Stimulated activated CD4-positive, alpha-beta T cell treated with anti-CD3 and anti-CD28 coated beads, Interleukin-12 subunit alpha, Interleukin-12 subunit beta, amount 100 ng/mL, for 4 hours (primary cell): ENCODE measurements around the gene SS18.

Source experiments
- DNase-seq: peaks from one replicate; pipeline ENCODE4 v3.0.0-alpha.2; 2020

Gene SS18

DNA sequence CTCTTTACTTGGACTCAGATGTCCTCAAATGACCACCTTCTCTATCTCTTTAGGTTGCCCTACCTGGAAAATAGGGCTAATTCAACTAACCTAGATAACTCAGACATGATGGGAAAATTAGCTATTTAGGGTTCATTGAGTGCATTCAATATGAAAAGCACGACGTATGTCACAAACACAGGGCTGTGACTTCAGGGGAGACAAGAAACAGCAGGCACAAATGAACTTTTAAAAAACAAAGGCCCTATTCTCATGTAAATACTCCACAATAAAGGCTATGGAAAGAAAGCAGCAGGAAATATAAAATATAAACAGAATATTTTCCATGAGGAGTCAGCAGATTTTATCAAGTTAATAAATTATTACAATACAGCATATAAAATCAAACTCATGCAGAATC lies 97.8 kb downstream of the SS18 start:
- no peak for DNase-seq

DNA sequence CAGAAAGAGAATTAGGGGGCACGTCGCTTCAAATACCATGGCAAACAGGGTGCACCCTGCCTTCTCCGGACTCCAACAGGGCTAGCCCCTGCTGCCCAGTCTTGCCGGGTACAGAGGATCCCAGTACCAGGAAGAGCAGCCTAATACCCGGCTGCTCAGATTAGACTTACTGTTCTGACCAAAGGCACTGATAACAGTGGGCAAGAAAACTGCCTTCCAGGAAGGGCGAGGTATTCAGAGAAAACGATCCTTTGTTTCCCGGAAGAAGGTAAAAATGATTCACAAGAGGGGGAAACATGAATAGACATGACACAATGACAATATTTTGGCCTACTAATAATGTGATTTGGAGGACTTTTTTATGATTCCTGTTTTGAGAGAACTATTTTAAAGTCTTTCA lies 99.9 kb downstream of the SS18 start:
- DNase-seq = no peak

DNA sequence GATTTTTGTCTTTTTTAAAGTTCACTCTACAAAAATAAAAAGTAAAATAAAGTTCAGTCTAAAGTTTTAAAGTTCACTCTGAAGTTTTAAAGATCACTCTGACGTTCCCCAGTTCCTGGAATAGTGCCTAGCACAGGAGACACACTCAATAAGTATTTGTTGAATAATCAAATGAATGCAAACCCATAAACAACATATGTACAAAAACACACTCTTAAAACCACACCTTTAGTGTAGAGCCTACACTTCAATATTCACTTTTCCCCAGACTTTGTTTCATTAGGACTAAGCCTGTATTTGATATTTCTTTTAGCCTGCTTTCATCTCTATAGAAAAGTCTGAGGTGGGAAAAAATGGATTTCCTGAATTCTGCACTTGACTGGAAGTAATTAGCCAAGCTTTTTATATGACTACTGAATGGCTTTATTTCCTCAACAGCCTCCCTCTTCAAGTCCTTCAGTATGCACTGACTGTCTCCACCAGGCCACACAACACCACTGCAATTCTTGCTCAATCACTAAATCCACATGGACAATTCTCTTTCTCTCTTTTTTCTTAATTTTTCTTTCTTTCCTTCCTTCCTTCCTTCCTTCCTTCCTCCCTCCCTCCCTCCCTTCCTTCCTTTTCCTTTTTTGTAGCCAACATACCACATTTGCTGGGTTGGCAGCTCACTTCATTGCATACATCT lies 104.6 kb downstream of the SS18 start:
- no peak for DNase-seq

DNA sequence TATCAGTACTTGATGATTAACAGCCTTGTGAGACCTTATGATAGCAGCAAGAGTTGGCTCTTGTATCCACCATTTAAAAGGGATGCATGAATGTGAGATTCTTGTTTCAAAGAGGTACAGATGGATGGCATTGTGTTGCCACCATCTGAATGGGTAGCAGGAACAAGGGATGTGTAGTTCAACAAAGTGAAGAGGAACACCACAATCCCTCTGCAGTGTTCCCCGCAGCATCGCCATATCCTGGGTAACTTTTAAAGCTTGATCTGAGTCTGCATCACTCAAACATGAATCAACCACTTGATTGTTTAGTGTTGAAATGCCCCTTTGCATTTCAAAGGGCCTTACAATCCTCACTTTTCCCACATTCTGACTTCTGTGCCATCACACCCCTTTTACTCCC lies 106.7 kb downstream of the SS18 start:
- DNase-seq = no peak

DNA sequence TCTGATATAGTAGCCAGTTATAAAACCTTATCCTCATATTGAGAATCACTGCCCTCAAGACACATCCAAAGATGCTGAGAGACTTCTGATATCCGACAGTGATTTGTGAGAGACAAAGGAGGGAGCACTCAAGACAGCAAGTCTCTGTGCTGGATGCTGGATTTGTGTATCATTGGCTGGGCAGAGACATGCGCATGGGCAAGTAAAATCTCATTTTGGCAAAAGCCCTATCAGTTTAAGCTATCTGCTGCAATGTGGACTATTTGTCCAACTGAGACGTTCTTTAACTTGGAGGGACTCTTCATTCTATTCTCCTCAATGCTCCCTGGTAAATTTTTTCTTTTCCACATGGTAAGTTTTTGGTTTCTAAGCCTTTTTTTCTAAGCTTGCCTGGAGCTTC lies 107.5 kb downstream of the SS18 start:
- DNase-seq = no peak

DNA sequence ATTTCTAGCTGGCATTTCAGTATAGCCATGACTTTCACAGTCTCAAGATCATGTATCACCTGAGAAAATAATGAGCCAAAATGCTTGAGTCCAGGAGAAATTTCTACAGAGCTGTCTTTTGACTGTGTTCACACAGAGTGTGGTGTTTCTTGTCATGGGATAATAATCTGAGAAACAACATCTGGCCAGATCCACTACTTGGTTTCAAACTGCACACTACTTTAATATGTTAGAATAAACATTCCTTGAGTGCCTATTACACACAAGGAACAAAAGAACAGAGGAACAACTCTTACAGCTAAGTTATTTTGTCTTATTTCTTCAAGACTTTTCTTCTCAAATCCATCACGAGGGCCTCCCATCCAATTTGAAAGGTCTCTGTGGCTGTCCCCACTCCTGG lies 108.3 kb downstream of the SS18 start:
- DNase-seq = no peak

DNA sequence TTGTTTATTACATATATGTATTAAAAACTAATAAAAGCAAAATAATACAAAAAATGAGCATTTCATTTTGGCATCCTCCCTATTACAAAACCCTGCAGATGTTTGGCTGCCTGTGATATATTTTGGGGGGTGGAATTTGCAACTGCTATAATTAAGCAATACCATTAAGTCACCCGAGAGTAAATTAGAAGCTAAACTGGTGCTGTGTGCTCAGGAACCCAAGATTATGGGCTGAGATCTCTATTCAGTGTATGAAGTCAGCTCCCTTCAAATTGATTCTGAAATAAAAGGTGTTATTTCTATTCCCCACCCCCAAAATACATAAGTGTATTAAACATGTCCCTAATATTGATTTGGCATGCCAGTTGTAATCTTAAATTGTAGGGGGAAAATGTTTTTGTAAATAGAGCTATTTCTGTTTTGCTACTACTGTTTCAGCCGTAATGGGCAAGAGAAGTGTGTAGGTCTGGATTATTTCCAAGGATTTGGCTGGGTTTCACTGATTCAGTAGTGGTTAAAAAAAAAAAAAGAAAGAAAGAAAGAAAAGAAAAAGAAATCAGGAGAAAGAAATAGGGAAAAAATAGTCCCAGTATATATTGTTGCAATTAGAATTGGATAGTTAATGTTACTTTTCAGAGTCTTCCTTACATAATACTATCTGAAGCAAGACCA lies 110.9 kb downstream of the SS18 start:
- no peak for DNase-seq

DNA sequence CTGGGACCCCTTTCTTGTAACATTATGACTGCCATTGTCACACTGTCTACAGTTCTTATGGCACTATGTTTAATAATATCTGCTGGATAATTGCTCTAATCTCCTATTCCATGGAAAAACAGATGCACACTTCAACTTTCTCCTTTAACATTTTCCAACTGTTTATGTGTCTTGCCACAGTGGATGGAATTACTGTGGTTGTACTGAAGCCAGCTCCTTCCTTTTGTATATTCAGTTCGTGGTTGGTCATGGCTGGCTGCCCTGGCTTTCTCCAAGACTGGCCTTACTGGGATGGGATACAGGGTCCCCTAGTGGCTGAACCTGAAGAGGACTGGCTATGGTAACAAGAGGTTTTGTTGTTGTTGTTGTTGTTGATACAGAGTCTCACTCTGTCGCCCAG lies 113.9 kb downstream of the SS18 start:
- DNase-seq = no peak

DNA sequence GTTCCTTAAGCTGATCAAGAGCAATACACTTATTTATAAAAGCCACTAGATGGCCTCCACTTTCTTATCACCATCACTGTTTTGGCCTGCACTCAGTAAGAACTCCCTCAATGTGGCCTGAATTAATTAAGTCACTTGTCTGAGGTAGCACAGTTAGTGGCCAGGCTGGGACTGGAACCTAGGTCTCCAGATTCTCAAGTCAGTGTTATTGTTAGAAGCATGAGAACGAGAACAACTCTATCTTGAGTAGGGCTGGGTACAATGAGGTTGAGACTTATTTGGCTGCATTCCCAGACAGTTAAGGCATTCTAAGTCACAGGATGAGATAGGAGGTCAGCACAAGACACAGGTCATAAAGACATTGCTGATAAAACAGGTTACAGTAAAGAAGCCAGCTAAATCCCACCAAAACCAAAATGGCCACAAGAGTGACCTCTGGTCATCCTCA lies 115.8 kb downstream of the SS18 start:
- no peak for DNase-seq
